HG03064 (cell line): ENCODE data around the gene ARHGAP4.

ENCODE experiments used
- ATAC-seq: cut with Tn5 transposase; IDR thresholded peaks from one replicate; pipeline ENCODE4 v1.9.1; 2021; ENCODE audit warnings: low read depth; ENCODE audit not compliant: unreplicated experiment

ARHGAP4 gene

GRCh38 chrX:153964105-153964504 is 38.0 kb upstream of the ARHGAP4 start:
- ATAC-seq, result no peak

GRCh38 chrX:153963546-153963945 is 37.5 kb upstream of the ARHGAP4 start:
- no peak for ATAC-seq

- no peak for ATAC-seq
These were observed 35.2 kb upstream of the ARHGAP4 start for GRCh38 chrX:153961292-153961691.

GRCh38 chrX:153960786-153961185 is 34.7 kb upstream of the ARHGAP4 start:
- ATAC-seq, result no peak

GRCh38 chrX:153960077-153960476 is 34.0 kb upstream of the ARHGAP4 start:
- ATAC-seq, result no peak

GRCh38 chrX:153959649-153960048 is 33.6 kb upstream of the ARHGAP4 start:
- ATAC-seq, result no peak

- no peak for ATAC-seq
These were observed 32.5 kb upstream of the ARHGAP4 start for GRCh38 chrX:153958605-153959004.

GRCh38 chrX:153957224-153957623 is 31.2 kb upstream of the ARHGAP4 start:
- no peak for ATAC-seq

- no peak for ATAC-seq
These were observed 30.2 kb upstream of the ARHGAP4 start for GRCh38 chrX:153956044-153956907.

- ATAC-seq, result no peak
These were observed 29.2 kb upstream of the ARHGAP4 start for GRCh38 chrX:153955228-153955732.

- no peak for ATAC-seq
These were observed 28.6 kb upstream of the ARHGAP4 start for GRCh38 chrX:153954558-153955227.

GRCh38 chrX:153953892-153954557 is 28.0 kb upstream of the ARHGAP4 start:
- ATAC-seq, result no peak

GRCh38 chrX:153953342-153953830 is 27.3 kb upstream of the ARHGAP4 start:
- no peak for ATAC-seq

GRCh38 chrX:153952373-153953026 is 26.4 kb upstream of the ARHGAP4 start:
- no peak for ATAC-seq

- ATAC-seq, result no peak
These were observed 25.8 kb upstream of the ARHGAP4 start for GRCh38 chrX:153951683-153952372.

GRCh38 chrX:153950127-153950526 is 24.1 kb upstream of the ARHGAP4 start:
- no peak for ATAC-seq

- ATAC-seq, result no peak
These were observed 23.1 kb upstream of the ARHGAP4 start for GRCh38 chrX:153948847-153949805.

GRCh38 chrX:153948002-153948466 is 22.0 kb upstream of the ARHGAP4 start:
- ATAC-seq, result no peak
